GM18499 (cell line): Measurements from ENCODE around the gene EXOC6.

ENCODE experiments used
- ATAC-seq: cut with Tn5 transposase; IDR thresholded peaks from one replicate; pipeline ENCODE4 v1.9.1; 2021; ENCODE audit warnings: moderate number of reproducible peaks; ENCODE audit not compliant: insufficient read depth, unreplicated experiment

The EXOC6 gene

GRCh38 chr10:92991513-92991912 lies 143.2 kb downstream of the EXOC6 start:
- ATAC-seq = no peak

- no peak for ATAC-seq
Observed at GRCh38 chr10:92993699-92994272, 145.5 kb downstream of the EXOC6 start.

- ATAC-seq = no peak
Observed at GRCh38 chr10:92995509-92995908, 147.2 kb downstream of the EXOC6 start.

- no peak for ATAC-seq
Observed at GRCh38 chr10:92997620-92998019, 149.3 kb downstream of the EXOC6 start.

GRCh38 chr10:92999191-92999590 lies 150.9 kb downstream of the EXOC6 start:
- no peak for ATAC-seq

GRCh38 chr10:93006435-93007039 lies 158.2 kb downstream of the EXOC6 start:
- ATAC-seq = no peak

GRCh38 chr10:93015722-93016121 lies 167.4 kb downstream of the EXOC6 start:
- ATAC-seq = no peak

- ATAC-seq = no peak
Observed at GRCh38 chr10:93023013-93023650, 174.8 kb downstream of the EXOC6 start.

- ATAC-seq = no peak
Observed at GRCh38 chr10:93026072-93026471, 177.8 kb downstream of the EXOC6 start.

- ATAC-seq = no peak
Observed at GRCh38 chr10:93027508-93027907, 179.2 kb downstream of the EXOC6 start.

GRCh38 chr10:93028883-93029282 lies 180.6 kb downstream of the EXOC6 start:
- ATAC-seq = no peak

GRCh38 chr10:93030409-93030808 lies 182.1 kb downstream of the EXOC6 start:
- ATAC-seq = no peak

- ATAC-seq = no peak
Observed at GRCh38 chr10:93032105-93032808, 183.9 kb downstream of the EXOC6 start.

- ATAC-seq = no peak
Observed at GRCh38 chr10:93032809-93033137, 184.5 kb downstream of the EXOC6 start.

GRCh38 chr10:93034426-93034825 lies 186.1 kb downstream of the EXOC6 start:
- ATAC-seq = no peak

- ATAC-seq = no peak
Observed at GRCh38 chr10:93039110-93039509, 190.8 kb downstream of the EXOC6 start.

GRCh38 chr10:93039721-93040120 lies 191.4 kb downstream of the EXOC6 start:
- no peak for ATAC-seq

GRCh38 chr10:93054486-93054885 lies 206.2 kb downstream of the EXOC6 start:
- ATAC-seq = no peak

- ATAC-seq = no peak
Observed at GRCh38 chr10:93058139-93058538, 209.8 kb downstream of the EXOC6 start.

GRCh38 chr10:93059975-93060886 lies 211.9 kb downstream of the EXOC6 start, which contains the start of gene CYP26C1:
TSS of gene CYP26C1 (plus strand) at chr10:93060798. CDS start at chr10:93061264, 466 bp downstream.
- ATAC-seq = no peak
